IPS-18a (cell line): Measurements from ENCODE around the gene RGL3.
"Not testable (repeated sequence)": the region's sequence is repeated elsewhere in the genome, so short reads cannot be mapped to it uniquely, and the experiment has no call there.

Source experiments
- H3K27ac ChIP-seq: one replicate; pipeline ENCODE4 v1.5.1; 2013; ENCODE audit warnings: low read length
- H3K27me3 ChIP-seq: one replicate; pipeline ENCODE4 v1.6.1; 2013; ENCODE audit warnings: mild to moderate bottlenecking, low read length; ENCODE audit not compliant: control insufficient read depth, insufficient read depth
- H3K36me3 ChIP-seq: one replicate; pipeline ENCODE4 v1.6.1; 2013; ENCODE audit warnings: low read depth, low read length; ENCODE audit not compliant: control insufficient read depth
- H3K4me1 ChIP-seq: one replicate; pipeline ENCODE4 v1.6.1; 2013; ENCODE audit warnings: low read depth, low read length; ENCODE audit not compliant: control insufficient read depth
- H3K4me3 ChIP-seq: one replicate; pipeline ENCODE4 v1.5.1; 2013; ENCODE audit warnings: low read length
- H3K9ac ChIP-seq: one replicate; pipeline ENCODE4 v1.6.1; 2013; ENCODE audit warnings: mild to moderate bottlenecking, low read length, moderate library complexity
- H3K9me3 ChIP-seq: one replicate; pipeline ENCODE4 v1.6.1; 2013; ENCODE audit warnings: low read depth, low read length; ENCODE audit not compliant: control insufficient read depth

RGL3 gene

DNA sequence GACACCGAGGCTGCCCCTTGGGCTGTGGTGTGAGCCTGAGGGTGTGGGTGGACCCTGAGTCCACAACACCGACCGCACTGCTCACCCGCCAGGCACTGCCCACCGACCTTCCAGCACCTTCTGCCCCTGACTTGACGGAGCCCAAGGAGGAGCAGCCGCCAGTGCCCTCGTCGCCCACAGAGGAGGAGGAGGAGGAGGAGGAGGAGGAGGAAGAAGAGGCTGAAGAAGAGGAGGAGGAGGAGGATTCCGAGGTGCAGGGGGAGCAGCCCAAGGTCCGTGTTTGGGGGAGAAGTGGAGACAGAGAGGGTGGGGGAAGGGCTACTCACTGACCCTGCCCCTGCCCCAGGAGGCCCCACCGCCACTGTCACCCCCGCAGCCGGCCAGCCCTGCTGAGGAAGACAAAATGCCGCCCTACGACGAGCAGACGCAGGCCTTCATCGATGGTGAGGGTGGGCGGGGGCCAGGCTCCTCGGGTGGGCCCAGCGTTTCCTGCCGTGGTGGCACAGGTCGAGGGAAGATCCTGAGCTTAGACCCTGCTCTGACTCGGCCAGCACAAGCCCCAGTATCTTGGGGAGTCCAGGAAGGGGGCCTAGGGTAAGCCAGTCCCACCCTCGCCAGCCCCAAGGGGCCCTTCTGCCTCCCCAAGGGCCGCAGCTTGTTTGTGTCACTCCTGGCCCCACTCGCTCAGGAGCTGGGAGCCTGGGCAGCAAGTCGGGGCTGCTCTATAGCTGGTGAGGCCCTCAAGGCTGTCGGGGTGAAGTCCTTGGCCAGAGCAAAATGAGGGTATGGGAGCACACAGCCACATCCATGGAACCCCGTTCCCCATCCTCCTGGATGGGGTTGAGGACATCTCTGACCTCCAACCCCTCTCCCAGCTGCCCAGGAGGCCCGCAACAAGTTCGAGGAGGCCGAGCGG is 28.5 kb upstream of the RGL3 start:
- peaks cover 10% of the 10 kb centered on the region for H3K4me1 ChIP-seq
- H3K27me3 ChIP-seq: no peaks in the 10 kb centered on the region
- no peak overlapping the region for H3K4me3 ChIP-seq
- no peaks in the 10 kb centered on the region for H3K9me3 ChIP-seq
- peaks cover 47% of the 10 kb centered on the region for H3K36me3 ChIP-seq
- H3K27ac ChIP-seq: no peak overlapping the region
- no peak overlapping the region for H3K9ac ChIP-seq

DNA sequence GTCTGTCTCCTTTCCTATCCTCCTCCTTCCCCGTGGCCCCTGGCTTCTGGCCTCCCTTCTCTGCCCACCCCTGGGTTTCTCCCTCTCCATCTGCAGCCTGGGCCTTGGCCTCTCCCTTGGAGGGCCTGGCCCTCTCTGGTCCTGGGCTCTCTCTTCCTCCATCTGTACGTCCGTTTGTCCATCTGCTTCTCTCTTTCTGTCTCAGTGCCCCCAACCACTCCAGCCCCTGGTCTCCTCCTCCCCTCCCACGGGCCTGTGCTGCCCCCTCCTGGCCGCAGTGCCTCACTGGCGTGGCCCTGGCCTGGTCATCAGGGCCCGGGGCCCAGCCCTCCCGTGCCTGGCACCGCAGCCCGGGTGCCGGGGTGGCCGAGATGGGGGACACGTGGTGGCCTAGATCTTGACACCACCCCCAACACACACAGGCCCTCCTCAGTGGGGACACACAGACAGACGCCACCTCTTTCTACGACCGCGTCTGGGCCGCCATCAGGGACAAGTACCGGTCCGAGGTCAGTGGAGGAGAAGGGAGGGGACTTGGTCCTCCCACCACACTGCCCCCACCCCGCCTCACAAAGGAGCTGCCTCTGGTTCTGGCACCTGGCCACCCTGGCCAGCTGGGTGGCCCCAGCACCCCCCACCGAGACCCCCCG is 27.7 kb upstream of the RGL3 start:
- Histone ChIP-seq H3K4me1 (peaks cover 3% of the 10 kb centered on the region), H3K9me3 (no peaks in the 10 kb centered on the region), H3K36me3 (peaks cover 55% of the 10 kb centered on the region), H3K27me3 (no peaks in the 10 kb centered on the region), H3K27ac (no peak overlapping the region), H3K4me3 (no peak overlapping the region), H3K9ac (no peak overlapping the region)

DNA sequence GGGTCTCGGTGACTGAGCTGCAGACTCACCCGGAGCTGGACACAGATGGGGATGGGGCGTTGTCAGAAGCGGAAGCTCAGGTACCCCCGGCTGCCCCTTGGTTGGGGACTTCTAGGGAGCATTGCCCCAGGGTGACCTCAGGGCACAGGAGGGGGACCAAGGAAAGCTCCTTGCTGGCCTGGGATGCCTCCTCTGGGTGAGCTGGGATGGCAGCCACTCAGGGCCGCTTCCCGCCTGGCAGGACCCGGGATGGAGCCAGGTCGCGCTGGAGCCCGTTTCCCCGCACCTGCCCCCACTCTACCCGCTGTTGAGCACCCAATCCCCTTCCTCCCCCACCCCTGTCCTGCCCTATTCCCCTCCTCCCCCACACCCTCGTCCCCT is 27.1 kb upstream of the RGL3 start:
- Histone ChIP-seq H3K4me3 (no peak overlapping the region), H3K27ac (no peak overlapping the region), H3K9me3 (no peaks in the 10 kb centered on the region), H3K27me3 (no peaks in the 10 kb centered on the region), H3K36me3 (peaks cover 60% of the 10 kb centered on the region), H3K9ac (no peak overlapping the region), H3K4me1 (no peaks in the 10 kb centered on the region)

DNA sequence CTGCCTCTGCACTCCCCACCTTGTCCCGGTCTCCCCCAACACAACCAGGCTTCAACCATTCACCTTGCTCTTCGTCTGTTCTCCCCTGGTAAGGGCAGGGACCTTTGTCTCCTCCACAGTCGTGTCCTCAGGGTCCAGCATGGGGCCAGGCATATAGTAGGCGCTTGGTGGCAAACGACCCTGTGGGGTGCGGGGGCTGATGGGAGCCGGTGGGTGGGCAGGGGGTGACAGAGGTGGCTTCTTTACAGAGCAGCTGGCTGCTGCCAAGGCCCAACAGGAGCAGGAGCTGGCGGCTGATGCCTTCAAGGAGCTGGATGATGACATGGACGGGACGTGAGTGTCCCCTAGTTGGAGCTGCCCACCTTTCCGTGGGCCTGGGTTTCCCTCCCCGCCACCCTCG is 26.0 kb upstream of the RGL3 start:
- Histone ChIP-seq H3K27ac (no peak overlapping the region), H3K27me3 (no peaks in the 10 kb centered on the region), H3K9ac (no peak overlapping the region), H3K4me1 (no peaks in the 10 kb centered on the region), H3K9me3 (no peaks in the 10 kb centered on the region), H3K36me3 (peaks cover 65% of the 10 kb centered on the region), H3K4me3 (no peak overlapping the region)

DNA sequence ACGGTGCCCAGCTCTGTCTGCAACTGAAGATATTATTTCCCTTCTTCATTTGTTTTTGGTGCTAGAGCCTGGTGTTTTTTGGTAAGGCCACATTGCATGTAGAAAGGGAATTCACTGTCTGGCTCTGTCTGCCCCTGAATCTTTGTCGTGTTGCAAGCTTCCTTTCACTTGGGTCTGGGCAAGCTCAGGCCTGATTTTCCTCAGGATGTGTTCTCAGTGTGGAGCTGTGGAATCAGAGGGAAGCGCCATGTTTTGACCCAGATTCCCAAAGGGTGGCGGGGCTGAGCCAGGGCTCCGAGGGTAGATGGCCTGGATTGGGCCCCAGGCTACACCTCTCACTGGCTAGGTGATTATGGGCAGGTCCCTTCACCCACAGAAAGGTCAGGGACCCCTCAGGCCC is 24.9 kb upstream of the RGL3 start:
- no peaks in the 10 kb centered on the region for H3K9me3 ChIP-seq
- H3K27me3 ChIP-seq: no peaks in the 10 kb centered on the region
- no peak overlapping the region for H3K4me3 ChIP-seq
- no peaks in the 10 kb centered on the region for H3K4me1 ChIP-seq
- peaks cover 58% of the 10 kb centered on the region for H3K36me3 ChIP-seq
- H3K9ac ChIP-seq: no peak overlapping the region
- no peak overlapping the region for H3K27ac ChIP-seq

DNA sequence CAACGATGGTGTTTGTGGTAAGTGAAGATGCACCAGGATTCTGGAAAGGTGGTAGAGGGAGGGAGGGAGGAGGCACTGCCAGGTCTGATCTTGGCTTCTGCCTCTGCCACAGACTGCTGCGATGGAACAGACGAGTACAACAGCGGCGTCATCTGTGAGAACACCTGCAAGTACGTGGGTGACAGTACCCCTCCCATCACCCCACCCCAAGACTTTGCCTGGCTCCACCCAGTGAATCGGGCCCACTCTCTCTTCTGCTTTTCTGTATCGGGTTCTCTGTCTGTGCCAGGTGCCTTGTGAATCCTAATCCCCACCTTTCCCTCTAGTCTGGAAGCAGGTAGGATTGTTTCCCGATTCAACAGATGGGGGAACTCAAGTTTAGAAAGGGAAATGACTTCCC is 18.8 kb upstream of the RGL3 start:
- Histone ChIP-seq H3K9ac (no peak overlapping the region), H3K9me3 (no peaks in the 10 kb centered on the region), H3K27ac (no peak overlapping the region), H3K4me1 (no peaks in the 10 kb centered on the region), H3K4me3 (no peak overlapping the region), H3K36me3 (peaks cover 32% of the 10 kb centered on the region), H3K27me3 (no peaks in the 10 kb centered on the region)

DNA sequence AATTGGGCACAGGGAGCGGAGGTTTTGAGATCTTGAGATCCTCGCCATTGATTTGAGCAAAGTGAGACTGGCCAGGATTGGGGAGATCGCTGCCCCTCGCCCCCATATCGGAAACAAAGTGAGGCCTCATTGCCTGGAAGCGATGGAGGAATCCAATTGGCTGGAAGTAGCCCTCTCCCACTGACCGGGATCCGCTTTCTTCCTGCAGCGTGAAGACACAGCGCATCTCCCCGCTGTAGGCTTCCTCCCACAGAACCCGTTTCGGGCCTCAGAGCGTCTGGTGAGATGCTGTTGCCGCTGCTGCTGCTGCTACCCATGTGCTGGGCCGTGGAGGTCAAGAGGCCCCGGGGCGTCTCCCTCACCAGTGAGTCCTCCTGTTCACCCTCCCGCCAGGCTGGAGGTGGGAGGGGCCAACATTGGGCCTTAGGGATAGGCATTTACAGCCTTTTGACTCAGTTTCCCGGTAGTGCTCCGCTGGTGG is 16.8 kb upstream of the RGL3 start:
- peak overlapping the region; percentile 77 for H3K4me3 ChIP-seq

DNA sequence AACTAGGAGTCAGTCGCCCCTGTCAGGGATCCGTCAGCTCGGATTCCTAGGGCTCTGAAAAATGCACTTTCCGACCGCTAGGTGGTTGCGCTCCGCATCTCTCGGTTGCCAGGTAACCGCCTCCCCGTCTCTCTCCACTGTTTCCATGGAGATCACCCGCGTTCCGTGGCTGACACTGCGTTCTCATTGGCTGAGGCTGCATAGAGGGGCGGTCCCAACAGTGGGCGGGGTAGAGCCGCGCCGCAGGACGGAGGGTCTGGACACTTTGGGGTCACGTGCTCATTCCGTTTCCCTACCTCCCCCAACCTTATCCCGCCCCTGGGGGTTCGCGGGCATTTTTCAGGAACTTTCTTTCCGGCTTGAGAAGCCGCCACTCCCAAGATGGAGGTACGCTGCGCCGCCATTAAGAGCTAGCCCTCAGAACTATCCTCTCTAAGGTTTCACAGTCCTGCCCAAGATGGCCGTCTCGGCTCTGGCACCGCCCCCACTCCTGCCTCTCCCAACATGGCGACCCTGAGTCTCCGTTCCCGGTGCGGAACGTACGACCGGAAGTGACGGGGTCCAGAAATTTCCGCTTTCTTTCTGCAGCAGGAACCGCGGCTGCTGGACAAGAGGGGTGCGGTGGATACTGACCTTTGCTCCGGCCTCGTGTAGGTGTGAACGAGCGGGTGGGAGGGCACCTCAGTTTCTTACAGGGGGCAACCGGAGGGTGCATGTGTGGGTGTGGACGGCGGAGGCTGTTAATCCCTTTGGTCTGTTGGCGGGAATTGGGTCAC is 16.1 kb upstream of the RGL3 start, which contains the start of the genes ODAD3 and PRKCSH:
TSS of gene ODAD3 (minus strand) at position 65 of the 776 bp plus-strand sequence. CDS start 105 bp downstream, outside the sequence.
TSS of gene PRKCSH (plus strand) at position 579 of the 776 bp plus-strand sequence. CDS start 483 bp downstream, outside the sequence.
- H3K36me3 ChIP-seq: peaks cover 14% of the 10 kb centered on the region
- H3K4me1 ChIP-seq: no peaks in the 10 kb centered on the region
- H3K9me3 ChIP-seq: no peaks in the 10 kb centered on the region

More for the DNA sequence above, 16.8 kb upstream of the RGL3 start:
- Histone ChIP-seq H3K9ac (peak overlapping the region; percentile 86), H3K27ac (peak overlapping the region; percentile 78), H3K27me3 (no peaks in the 10 kb centered on the region), H3K36me3 (peaks cover 16% of the 10 kb centered on the region), H3K4me1 (no peaks in the 10 kb centered on the region), H3K9me3 (no peaks in the 10 kb centered on the region)

DNA sequence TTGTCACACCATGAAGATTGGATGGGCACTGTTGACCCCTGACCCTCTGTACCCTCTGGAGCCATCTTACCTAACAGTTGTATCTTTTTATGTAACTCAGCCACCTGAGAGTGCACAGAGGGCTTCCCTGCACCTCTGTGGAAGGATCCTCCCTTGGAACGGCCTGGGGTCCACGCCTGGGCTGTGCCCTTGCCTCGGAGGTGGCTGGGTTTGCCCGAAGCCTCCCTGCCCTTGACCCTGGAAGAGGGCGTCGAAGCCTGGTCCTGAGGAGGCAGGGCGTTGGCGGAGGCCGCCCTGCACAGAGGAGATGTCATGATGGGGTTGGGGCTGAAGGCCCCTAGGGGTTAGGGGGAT is 15.6 kb upstream of the RGL3 start:
- H3K27ac ChIP-seq: peak overlapping the region; percentile 13
- no peaks in the 10 kb centered on the region for H3K4me1 ChIP-seq
- H3K9me3 ChIP-seq: no peaks in the 10 kb centered on the region
- H3K27me3 ChIP-seq: no peaks in the 10 kb centered on the region
- peaks cover 14% of the 10 kb centered on the region for H3K36me3 ChIP-seq
- H3K4me3 ChIP-seq: peak overlapping the region; percentile 63
- peak overlapping the region; percentile 39 for H3K9ac ChIP-seq

More for the DNA sequence above, 16.1 kb upstream of the RGL3 start, which contains the start of the genes ODAD3 and PRKCSH:
- Histone ChIP-seq H3K4me3 (peak within 1 kb of the TSS; percentile 77), H3K9ac (peak within 1 kb of the TSS; percentile 86), H3K27me3 (no peaks in the 10 kb centered on the region), H3K27ac (peak within 1 kb of the TSS; percentile 78)

DNA sequence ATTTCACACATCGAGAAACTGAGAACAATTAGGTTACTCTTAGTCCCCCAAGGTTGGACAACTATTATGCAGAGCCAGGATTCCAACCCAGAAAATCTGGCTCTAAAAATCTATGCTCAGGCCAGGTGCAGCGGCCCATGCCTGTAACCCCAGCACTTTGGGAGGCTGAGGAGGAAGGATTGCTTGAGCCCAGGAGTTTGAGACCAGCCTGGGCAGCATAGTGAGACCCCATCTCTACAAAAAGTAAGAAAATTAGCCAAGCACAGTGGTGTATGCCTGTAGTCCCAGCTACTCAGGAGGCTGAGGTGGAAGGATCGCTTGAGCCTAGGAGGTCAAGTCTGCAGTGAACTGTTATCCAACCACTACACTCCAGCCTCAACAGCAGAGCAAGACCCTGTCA is 14.4 kb upstream of the RGL3 start:
- H3K27me3 ChIP-seq, H3K4me1 ChIP-seq, H3K27ac ChIP-seq, H3K9ac ChIP-seq, H3K4me3 ChIP-seq, H3K9me3 ChIP-seq: not testable (repeated sequence)
- peaks cover 13% of the 10 kb centered on the region for H3K36me3 ChIP-seq

DNA sequence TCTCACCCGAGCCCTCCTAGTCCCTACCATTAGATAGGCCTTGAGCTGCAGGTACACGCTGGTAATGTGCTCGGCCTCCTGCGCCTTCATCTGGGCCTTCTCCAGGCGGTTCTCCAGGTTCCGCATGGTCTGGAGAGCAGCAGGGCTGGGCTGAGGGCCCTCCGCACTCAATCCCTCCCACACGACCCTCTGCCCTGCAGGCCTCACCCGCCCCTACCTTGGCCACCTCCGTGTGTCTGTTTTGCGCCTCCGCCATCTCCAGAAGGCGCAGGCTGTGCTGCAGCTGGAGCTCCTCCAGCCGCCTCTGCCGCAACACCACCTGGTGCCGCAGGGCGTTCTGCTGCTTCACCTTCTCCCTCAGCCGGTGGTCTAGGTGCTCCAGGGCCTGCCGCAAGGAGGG is 7.5 kb upstream of the RGL3 start:
- peaks cover 12% of the 10 kb centered on the region for H3K27me3 ChIP-seq
- H3K9ac ChIP-seq: no peak overlapping the region
- H3K4me1 ChIP-seq: no peaks in the 10 kb centered on the region
- H3K27ac ChIP-seq: no peak overlapping the region
- H3K36me3 ChIP-seq: no peaks in the 10 kb centered on the region
- no peak overlapping the region for H3K4me3 ChIP-seq
- no peaks in the 10 kb centered on the region for H3K9me3 ChIP-seq
